Measurements from ENCODE around the gene MPG.
A peak's percentile ranks its signal among the peaks of the same experiment; 100 is the strongest.

Gene MPG

DNA sequence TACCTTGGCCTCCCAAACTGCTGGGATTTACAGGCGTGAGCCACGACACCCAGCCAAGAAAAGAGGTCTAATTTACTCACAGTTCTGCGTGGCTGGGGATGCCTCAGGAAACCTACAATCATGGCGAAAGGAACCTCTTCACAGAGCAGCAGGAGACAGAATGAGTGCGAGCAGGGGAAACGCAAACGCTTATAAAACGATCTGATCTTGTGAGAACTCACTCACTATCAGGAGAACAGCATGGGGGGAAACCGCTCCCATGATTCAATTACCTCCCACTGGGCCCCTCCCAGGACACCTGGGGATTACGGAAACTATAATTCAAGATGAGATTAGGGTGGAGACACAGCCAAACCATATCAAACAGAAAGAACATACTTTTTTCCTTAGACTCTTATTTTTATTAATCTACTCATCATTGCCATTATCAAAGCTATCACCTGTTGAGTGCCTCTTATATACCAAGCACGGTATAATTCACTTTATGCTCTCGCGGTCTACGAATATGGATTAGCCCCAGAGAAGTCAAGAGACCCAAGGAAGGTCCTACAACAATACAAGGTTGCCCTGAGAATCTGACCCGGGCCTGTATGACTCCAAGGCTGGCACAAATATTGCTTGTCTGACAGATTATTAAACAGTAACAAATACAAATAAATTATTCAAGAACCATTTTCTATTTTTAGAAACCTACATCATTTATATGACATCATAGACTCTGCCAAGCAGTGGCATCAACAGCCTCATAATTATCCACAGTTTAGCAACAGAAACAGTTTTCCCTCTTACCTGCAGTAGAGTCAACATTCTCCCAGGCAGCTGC lies 27.0 kb upstream of the MPG start:
- DNase-seq (ENCODE audit: low spot score) = no peak

DNA sequence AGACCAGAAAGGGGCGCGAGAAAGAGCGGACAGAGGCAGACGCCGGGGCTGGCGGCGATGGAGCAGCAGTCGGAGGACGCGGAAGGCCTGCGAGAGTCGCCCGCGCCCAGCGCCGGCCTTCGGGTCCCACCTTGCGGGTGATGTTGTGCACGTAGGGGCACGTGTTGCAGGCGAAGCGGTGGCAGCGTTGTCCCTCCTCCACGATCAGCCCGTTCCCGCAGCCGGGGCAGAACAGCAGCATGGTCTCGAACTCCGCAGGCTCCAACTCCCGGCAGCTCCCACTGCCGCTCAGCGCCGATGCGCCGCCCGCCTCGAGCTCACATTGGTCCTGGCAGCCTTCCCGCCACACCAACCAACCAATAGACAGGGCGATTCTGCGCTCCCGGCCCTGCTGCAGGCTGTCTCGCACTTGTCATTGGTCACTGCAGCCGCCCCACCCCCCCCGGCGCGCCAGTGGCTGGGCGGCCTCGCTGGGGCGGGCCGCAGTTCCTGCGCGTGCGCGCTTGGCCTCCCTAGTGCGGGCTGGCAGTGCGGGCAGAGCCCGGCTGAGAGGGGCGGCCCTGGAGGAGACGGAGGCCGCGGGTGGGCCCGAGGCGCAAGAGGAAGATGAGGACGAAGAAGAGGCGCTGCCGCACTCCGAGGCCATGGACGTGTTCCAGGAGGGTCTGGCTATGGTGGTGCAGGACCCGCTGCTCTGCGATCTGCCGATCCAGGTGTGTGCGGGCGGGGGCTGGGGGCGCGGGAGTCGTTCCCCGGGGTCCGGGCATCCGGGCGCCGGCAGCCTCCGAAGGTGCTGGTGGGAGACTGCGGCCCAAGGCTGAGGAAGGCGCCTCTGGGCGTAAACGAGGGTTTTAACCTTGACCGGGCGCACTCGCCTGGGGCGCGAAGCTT lies 24.4 kb upstream of the MPG start, which contains the start of the genes POLR3K and SNRNP25:
POLR3K (minus strand) TSS at position 263 of the 891 bp plus-strand sequence; CDS start at position 241, 22 bp downstream.
SNRNP25 (plus strand) TSS at position 483 of the 891 bp plus-strand sequence; CDS start at position 672, 189 bp downstream.
- DNase-seq (ENCODE audit: low spot score) = peak; percentile 100

DNA sequence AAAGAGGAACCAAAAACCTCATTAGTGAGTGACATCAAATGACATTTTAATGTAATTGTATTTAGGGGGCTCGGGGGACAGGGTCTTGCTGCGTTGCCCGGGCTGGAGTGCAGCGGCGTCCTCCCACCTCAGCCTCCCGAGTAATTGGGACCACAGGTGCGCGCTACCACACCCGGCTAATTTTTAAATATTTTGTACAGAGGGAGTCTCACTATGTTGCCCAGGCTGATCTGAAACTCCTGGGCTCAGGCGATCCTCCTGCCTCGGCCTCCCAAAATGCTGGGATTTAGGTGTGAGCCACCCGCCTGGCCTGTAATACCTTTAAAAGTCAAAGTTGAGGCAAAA lies 23.8 kb upstream of the MPG start:
- no peak for DNase-seq (ENCODE audit: low spot score)

DNA sequence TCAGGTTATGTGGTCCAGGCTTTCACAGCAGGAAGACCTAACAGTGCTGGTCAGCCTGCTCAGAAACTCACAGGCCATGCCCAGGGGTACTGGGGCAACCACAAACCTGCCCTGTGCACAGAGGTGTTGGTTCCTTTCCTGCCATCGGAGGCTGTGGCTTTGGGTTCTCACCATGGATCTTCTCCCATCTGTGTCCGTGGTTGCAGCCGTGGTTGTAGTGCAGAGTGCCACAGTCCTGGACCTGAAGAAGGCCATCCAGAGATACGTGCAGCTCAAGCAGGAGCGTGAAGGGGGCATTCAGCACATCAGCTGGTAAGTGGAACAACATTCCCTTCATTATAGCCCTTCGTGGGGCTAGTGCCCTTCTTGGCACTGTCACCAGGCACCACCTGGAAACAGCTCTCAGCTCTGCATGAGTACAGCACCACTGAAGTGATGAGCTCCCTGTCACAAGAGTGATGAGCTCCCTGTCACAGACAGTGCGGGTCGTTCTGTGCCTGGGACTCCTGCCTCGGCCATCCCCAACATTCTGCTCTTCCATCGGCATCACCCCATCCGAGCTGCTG lies 22.4 kb upstream of the MPG start:
- DNase-seq (ENCODE audit: low spot score) = no peak

DNA sequence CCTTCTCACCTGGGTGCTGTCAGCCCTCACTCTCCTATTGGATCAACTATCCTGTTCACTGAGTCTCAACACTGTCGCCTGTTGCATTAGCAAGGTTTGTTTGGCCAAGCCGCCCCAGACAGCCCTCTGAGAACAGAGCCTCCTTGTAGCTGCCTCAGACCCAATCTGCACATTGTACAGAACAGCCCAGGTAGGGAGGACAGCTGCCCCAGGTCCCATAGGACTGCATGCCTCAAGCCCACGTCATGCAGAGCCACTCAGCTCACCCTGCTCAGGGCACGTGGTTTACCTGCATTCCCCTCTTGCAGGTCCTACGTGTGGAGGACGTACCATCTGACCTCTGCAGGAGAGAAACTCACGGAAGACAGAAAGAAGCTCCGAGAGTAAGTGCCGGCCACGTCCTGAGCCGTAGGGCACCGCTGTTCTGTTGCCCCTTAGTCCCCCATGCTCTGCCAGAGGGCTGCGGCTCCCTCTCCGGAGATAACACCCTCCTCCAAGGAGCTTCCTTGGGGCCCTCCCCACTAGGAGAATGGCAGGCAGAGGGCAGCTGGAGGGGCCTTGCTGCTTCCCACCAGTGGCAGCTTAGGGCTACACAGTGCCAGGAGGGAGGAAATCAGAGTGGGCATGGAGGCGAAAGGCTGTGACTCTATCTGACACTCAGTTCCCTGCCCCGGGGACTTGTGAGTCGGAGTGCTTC lies 21.6 kb upstream of the MPG start:
- DNase-seq (ENCODE audit: low spot score) = no peak

DNA sequence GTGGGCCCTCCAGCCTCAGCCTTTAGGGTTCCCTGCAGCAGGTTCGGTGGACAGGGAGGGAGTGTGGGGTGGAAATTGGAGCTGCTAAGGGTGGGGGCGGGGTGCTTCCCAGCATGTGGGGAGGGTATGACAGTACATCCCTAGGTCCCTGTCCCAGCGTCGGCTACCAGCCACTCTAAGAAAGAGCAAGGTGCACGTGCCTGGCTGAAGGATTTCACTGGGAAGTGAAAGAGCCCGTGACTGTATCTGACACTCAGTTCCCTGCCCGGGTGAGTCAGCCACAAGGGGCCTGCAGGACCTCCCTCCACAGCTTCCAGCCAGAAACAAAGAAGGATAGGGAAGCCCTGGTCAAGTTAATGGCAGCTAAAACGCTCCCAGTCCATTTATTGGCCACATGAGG lies 20.3 kb upstream of the MPG start:
- DNase-seq (ENCODE audit: low spot score) = no peak

DNA sequence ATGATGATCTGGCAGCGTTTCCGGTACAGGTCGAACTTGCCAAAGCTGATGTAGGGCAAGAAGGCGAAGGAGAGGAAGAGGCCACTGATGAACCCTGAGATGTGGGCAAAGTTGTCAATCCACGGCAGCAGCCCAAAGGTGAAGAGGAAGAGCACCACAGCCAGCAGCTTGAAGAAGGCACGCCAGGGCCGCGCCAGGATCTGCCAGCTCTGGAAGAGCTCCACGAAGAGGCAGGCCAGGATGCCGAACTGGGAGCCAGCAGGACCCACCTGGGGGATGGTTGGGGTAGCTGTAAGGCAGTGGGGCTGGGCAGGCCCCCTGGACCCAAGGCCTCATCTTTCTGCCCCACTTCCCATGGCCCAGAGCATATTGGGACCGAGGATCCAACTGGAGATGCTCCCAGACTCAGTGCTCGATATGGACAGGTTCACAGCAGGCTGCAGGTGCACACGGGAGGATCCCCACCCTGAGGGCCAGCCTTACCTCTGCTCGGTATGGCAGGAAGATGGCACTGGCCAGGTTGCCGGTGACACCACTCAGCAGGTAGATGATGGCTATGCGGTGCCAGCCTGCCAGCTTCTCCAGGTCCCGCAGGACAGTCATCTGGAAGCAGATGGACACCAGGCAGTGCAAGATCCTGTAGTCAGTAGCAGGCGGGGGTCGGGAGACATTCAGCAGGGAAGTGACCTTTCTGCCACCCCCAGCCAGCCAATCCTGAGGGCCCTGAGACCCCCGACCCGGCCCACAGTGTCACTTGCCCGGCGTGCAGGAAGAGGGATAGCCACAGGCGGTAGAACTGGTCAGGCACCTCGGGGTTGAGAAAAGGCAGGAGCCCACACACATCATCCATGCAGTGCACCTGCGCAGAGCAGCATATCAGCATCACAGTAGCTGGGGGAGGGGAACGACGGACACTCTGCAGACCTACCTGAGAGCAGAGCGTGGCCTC lies 19.3 kb upstream of the MPG start:
- DNase-seq (ENCODE audit: low spot score) = no peak

DNA sequence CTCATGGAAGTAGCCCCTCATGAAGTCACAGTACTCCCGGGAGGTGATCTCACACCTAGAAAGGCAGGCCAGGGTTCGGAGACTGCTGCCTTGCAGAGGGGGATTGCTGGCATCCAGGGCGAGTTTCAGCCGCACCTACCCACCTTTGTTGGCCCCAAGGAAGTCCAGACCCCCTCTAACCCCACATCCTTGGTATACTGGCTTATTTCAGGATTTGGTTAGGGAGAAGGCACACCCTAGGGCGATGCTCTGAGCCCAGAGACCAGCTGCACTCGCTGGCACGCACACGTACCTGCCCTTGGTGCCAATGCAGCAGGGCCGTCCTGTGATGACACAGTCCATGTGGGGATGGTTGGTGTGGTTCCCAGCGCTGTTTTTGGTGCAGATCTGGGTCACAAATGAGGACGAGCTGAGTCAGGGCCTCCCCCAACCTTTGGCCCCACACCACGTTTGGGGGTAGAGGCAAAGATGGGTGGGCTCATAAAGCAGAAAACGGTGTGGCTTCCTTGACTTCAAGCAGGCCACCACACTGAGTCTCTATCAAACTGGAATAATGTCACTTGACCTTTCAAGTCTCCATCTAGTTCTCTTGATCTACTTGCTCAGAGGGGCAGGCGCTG lies 18.5 kb upstream of the MPG start:
- no peak for DNase-seq (ENCODE audit: low spot score)

DNA sequence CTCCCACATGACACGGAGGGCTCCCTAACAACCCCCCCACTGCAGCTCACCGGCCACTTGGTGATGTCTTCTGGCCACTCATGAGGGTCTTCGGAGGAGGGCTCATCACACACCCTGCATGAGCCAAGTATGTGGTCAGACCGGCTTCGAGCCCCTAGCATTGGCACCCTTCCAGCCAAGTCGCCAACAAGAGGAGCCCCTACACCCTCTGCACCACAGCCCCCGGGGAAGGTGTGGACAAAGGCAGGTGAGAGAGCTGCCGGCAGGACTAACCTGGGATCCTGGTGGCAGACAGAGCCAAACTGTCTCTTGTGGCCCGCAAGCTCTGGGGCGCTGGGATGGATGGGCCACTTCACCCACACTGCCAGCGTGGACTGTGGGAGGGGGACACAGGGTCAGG lies 17.9 kb upstream of the MPG start:
- no peak for DNase-seq (ENCODE audit: low spot score)

DNA sequence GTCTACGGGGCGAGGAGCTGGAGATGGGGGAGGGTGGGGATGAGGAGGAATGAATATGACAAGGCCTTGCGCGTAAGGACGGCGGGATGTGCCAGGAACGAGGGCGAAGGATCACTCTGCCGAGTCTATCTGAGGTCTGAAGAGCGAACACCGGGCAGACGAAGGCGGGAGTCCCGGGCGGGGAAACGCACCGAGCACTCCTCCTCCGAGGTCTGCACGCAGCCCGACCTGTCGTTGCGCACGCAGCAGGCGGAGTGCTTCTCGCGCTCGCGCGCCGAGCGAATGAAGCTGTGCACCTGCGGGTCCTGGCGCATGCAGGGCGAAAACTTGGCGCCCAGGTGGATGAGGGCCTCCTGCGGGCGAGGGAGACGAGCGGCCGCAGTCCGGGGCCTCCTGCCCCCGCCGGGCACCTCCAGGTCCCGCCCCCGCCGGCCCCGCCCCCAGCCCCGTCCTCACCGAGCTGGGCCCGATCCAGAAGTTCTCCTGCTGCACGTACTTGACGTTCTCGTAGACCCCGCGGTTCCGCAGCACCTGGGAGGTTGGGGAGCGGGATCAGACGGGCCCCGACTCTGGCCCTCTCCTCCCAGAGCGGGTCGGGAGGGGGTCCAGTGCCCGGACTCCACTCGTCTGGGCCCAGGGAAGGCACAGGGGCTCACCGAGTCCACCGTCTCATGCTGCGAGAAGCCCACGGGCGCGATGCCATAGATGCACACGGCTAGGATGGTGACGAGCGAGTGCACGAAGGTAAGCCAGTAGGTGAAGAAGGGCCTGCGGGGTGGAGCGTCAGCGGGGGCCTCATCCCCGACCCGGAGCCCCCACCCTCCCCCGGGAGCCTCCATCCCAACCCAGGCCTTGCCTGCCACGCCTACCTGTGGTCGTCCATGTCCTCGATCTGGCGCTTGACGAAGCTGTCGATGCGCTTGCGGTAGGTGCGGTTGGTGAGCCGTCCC lies 16.8 kb upstream of the MPG start:
- no peak for DNase-seq (ENCODE audit: low spot score)

DNA sequence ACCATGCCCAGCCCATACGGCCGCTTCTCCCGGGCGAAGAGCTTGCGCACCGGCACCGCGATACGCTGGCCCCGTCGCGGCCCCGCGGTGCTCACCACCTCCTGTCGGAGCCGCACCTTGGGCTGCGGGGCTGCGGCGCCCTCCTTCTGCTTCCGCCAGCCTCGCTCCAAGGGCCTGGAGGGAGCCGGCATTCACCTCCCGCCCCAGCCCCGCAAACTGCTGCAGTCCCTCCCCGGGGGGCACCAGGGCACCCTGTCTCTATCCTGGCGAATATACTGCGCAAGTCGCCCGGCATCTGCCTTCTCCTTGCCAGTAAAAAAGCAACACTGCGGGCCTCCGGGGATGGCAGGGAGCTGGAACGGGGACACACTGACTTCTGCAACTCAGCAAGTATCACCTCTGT lies 16.1 kb upstream of the MPG start:
- DNase-seq (ENCODE audit: low spot score) = no peak

DNA sequence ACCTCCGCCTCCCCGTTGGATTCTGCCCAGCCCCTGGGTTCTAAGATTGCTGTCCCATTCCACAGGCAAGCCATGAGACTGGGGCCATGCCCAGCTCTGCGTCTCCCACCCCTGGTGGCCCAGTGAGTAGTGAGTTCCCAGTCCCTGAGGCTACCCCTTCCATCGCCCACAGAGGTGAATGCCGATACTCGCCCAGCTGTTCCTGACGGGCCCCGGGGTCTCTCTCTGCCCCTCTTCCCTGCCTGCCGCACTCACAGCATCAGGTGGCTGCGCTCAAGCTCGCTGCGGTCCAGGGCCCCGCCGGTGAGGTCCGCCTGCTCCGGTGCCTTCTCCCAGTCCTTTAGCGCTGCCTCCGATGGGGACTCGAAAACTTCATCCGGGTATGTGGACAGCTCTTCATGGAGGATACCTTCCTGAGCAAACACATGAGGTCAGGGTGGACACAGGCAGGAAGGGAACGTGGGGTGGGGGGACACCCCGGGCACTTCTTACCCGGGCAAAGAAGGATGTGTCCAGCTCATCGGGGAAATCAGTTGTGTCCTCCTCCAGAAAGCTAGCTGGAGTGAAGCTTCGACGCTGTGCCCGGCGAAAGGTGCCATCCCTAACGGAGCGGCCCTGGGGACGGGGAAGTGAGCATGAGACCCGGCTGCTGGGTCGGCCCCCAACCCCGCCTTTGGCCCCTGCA lies 15.6 kb upstream of the MPG start:
- no peak for DNase-seq (ENCODE audit: low spot score)

DNA sequence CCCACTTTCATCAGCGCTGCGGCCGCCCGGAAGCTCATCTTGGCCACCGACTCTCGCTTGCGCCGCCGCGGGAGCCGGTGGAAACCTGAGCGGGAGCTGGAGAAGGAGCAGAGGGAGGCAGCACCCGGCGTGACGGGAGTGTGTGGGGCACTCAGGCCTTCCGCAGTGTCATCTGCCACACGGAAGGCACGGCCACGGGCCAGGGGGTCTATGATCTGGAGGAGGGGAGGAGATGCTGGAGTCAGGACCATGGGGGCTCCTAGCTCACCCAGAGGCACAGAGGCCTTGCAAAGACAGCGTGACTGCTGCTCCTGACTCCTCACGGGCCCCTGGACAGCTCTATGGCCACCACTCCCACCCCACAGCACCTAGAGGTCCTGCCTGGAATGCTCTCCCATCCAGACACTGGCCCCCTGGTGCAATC lies 15.0 kb upstream of the MPG start:
- no peak for DNase-seq (ENCODE audit: low spot score)

DNA sequence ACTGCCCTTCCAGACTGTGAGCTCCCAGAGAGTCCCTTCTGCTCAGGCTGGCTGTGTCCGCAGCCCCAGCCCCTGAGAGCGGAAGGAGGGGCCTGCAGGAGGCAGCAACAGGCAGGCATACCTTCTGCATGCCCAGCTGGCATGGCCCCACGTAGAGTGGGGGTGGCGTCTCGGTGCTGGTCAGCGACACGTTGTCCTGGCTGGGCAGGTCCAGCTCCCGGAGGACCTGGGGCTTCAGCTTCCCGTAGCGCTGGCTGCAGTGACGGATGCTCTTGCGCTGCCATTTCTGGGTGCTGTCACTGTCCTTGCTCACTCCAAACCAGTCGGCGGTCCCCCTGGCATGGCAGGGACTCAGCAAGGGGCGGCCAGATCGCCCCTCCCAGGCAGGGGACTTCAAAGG lies 14.6 kb upstream of the MPG start:
- DNase-seq (ENCODE audit: low spot score) = no peak

DNA sequence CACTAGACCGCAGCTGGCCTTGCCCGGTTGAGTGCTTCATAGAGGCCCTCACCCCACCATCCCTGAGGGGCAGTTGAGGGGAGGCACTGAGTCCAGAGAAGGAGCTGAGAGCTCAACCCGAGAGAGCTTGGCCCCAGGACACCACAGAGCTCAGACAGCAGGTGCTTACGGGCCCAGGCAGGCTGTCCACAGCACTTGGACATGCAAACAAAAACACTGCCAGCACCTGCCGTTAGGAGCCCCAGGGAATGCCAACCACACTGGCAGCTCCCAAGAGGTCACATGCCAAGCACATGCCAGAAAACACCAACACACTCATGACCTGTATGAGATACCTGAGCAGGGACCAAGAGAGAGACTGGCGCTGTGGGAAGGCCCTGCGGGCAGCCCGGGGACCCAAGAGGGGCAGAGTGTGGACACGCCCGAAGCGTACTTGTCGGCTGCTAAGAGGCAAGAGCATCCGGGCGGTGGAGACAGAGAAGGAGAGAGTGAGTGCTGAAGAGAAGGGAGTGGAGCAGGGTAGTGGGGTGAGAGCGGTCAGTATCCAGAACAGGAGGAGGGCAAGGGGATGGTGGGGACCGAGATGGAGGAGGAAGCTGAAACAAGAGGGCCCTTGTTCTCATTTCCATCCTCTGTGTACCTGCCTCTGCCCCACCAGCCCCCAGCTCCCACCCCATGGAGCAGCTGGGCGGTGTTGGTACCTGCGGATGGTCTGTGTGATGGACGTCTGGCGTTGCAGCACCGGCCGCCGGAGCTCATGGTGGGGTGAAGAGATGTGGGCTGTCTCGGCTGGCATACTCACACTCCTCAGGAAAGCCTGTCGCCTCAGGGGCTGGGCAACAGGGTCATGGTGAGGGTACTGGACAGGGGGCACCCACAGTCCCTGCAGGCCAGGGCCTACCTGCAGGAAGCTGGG lies 13.8 kb upstream of the MPG start:
- no peak for DNase-seq (ENCODE audit: low spot score)

DNA sequence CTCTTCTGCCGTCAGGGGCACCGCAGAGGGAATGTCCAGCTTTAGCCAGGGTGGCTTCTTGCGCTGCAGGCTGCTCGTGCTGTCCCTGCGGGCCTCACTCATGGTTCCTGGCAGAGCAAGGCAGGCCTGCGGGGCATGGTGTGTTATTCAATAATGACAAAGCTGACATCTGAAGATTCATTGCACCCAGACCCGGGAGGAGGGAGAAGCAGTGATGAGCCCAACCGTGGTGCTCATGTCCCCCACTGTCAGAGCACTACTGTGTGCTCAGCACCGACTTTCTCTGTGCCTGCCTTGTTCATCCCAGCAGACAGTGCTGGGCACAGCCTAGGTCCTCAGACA lies 13.1 kb upstream of the MPG start:
- DNase-seq (ENCODE audit: low spot score) = no peak

DNA sequence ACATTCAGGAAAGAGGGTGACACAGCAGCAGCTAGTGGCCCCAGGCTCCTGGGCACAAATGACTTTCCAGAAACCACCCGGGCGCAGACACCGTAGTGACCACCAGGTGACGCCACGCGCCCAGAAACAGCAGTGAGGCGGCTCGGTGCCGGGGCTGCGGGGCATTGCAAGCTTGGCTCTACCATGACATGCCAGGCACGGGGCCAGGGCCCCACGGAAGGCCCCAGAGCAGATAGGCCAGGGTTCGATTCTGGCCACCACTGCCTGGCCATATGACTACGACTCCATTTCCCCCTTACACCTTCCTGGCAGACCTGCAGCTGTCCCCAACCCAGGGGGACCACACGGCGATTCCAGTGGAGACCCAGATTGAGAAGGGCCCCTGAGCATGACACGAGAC lies 12.3 kb upstream of the MPG start:
- DNase-seq (ENCODE audit: low spot score) = peak; percentile 85

Measured in AG08395 (cell line).